ENCODE results near the gene STK33. TPM values are rescaled to one million over a fixed set of nuclear protein-coding genes. Genes with fewer than 3 reads are reported as not detected.

Gene STK33
- total RNA-seq, 1 experiment from 2014 or later = 3.9 TPM

GRCh38 chr11:8603696-8604077, 9.7 kb upstream of the STK33 start:
- H3K27ac ChIP-seq (ENCODE audit: low read length) = no peak overlapping the region
- POLR2A ChIA-PET = no interaction called here
- peak; percentile 9; the same call in 1 of the 2 replicates for ATAC-seq
- in situ Hi-C loops (cut with HindIII; ENCODE audit: low pct_unique_long_range_greater_than_20kb, low sequenced_read_pairs) (no loop called here), intact Hi-C loops (cut with micrococcal nuclease; ENCODE audit: unreplicated experiment) (no loop called here)
- no TSS peak for BruUV-seq (replicated peaks)
- no peak for DNase-seq (ENCODE audit: low read depth, low spot score)
- CTCF ChIA-PET = no interaction called here
- no peak for TF ChIP-seq SIN3A (IDR thresholded peaks at IDR 0.05; ENCODE audit: borderline replicate concordance, insufficient read depth, low read depth, low read length)
- no peak for TF ChIP-seq TCF7L2 (IDR thresholded peaks at IDR 0.05; ENCODE audit: low read depth, low read length)
- no peak for TF ChIP-seq CTCF (IDR thresholded peaks at IDR 0.05)
- no peak for TF ChIP-seq POLR2AphosphoS5 (IDR thresholded peaks at IDR 0.05; ENCODE audit: low read depth, low read length)
- TF ChIP-seq, protein P1, sequence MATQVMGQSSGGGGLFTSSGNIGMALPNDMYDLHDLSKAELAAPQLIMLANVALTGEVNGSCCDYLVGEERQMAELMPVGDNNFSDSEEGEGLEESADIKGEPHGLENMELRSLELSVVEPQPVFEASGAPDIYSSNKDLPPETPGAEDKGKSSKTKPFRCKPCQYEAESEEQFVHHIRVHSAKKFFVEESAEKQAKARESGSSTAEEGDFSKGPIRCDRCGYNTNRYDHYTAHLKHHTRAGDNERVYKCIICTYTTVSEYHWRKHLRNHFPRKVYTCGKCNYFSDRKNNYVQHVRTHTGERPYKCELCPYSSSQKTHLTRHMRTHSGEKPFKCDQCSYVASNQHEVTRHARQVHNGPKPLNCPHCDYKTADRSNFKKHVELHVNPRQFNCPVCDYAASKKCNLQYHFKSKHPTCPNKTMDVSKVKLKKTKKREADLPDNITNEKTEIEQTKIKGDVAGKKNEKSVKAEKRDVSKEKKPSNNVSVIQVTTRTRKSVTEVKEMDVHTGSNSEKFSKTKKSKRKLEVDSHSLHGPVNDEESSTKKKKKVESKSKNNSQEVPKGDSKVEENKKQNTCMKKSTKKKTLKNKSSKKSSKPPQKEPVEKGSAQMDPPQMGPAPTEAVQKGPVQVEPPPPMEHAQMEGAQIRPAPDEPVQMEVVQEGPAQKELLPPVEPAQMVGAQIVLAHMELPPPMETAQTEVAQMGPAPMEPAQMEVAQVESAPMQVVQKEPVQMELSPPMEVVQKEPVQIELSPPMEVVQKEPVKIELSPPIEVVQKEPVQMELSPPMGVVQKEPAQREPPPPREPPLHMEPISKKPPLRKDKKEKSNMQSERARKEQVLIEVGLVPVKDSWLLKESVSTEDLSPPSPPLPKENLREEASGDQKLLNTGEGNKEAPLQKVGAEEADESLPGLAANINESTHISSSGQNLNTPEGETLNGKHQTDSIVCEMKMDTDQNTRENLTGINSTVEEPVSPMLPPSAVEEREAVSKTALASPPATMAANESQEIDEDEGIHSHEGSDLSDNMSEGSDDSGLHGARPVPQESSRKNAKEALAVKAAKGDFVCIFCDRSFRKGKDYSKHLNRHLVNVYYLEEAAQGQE (IDR thresholded peaks at IDR 0.05; ENCODE audit: insufficient read depth in 1 of 2, low read depth in 2 of 2, low read length in 1 of 2) = no peak
- H3K4me3 ChIP-seq (ENCODE audit: low read depth in 2 of 2, low read length in 2 of 2) = no peak overlapping the region
- no peaks in the 10 kb centered on the region for H3K4me1 ChIP-seq (ENCODE audit: control insufficient read depth, insufficient read depth, low read length)
- no peaks in the 10 kb centered on the region for H3K36me3 ChIP-seq (ENCODE audit: control insufficient read depth, insufficient read depth, low read length)
- H3K27me3 ChIP-seq (ENCODE audit: control insufficient read depth, insufficient read depth, low read length) = peaks cover 3% of the 10 kb centered on the region
- H3K9me3 ChIP-seq (ENCODE audit: control insufficient read depth, insufficient read depth, low read depth, low read length) = no peaks in the 10 kb centered on the region

GRCh38 chr11:8601376-8602133, 7.5 kb upstream of the STK33 start:
- no TSS peak for BruUV-seq (replicated peaks)
- TF ChIP-seq POLR2AphosphoS5 (IDR thresholded peaks at IDR 0.05; ENCODE audit: low read depth, low read length) (no peak), CTCF (IDR thresholded peaks at IDR 0.05) (no peak), SIN3A (IDR thresholded peaks at IDR 0.05; ENCODE audit: borderline replicate concordance, insufficient read depth, low read depth, low read length) (no peak), TCF7L2 (IDR thresholded peaks at IDR 0.05; ENCODE audit: low read depth, low read length) (no peak)
- TF ChIP-seq, protein P1 (IDR thresholded peaks at IDR 0.05; ENCODE audit: insufficient read depth in 1 of 2, low read depth in 2 of 2, low read length in 1 of 2) = no peak
- POLR2A ChIA-PET = no interaction called here
- no peak; the same call in 1 of the 2 replicates for ATAC-seq
- H3K36me3 ChIP-seq (ENCODE audit: control insufficient read depth, insufficient read depth, low read length) = no peaks in the 10 kb centered on the region
- H3K27ac ChIP-seq (ENCODE audit: low read length) = no peak overlapping the region
- no peak overlapping the region for H3K4me3 ChIP-seq (ENCODE audit: low read depth in 2 of 2, low read length in 2 of 2)
- in situ Hi-C loops (cut with HindIII; ENCODE audit: low pct_unique_long_range_greater_than_20kb, low sequenced_read_pairs) (no loop called here), intact Hi-C loops (cut with micrococcal nuclease; ENCODE audit: unreplicated experiment) (no loop called here)
- DNase-seq (ENCODE audit: low read depth, low spot score) = no peak
- CTCF ChIA-PET = no interaction called here
- H3K9me3 ChIP-seq (ENCODE audit: control insufficient read depth, insufficient read depth, low read depth, low read length) = no peaks in the 10 kb centered on the region
- H3K4me1 ChIP-seq (ENCODE audit: control insufficient read depth, insufficient read depth, low read length) = no peaks in the 10 kb centered on the region
- peaks cover 17% of the 10 kb centered on the region for H3K27me3 ChIP-seq (ENCODE audit: control insufficient read depth, insufficient read depth, low read length)

Measured in Panc1 (cell line).